OCI-LY1 (cell line): ENCODE data around the gene GATM.
"Not testable (repeated sequence)": the region's sequence is repeated elsewhere in the genome, so short reads cannot be mapped to it uniquely, and the experiment has no call there.

Experiments used
- H2AFZ ChIP-seq: fragments of 200-600 bp; sonication (generic), shearing (Covaris generic); 2 replicates; pipeline ENCODE4 v1.6.0; 2014; ENCODE audit warnings: antibody characterized with exemption, mild to moderate bottlenecking, low read length
- H3F3A ChIP-seq: fragments of 200-600 bp; sonication (generic), shearing (Covaris generic); 2 replicates; pipeline ENCODE4 v1.6.0; 2014; ENCODE audit warnings: mild to moderate bottlenecking, antibody characterized with exemption, low read length, moderate library complexity; ENCODE audit not compliant: insufficient read depth
- H3K27ac ChIP-seq: fragments of 200-600 bp; sonication (generic); 2 replicates; pipeline ENCODE4 v1.5.1; 2014; ENCODE audit warnings: low read length, mixed run types, mild to moderate bottlenecking, low read depth; ENCODE audit not compliant: poor library complexity, severe bottlenecking
- H3K27me3 ChIP-seq: fragments of 200-600 bp; sonication (generic); 2 replicates; pipeline ENCODE4 v1.6.0; 2014; ENCODE audit warnings: antibody characterized with exemption, mild to moderate bottlenecking, low read length, moderate library complexity; ENCODE audit not compliant: insufficient read depth
- H3K36me3 ChIP-seq: fragments of 200-600 bp; sonication (generic); 2 replicates; pipeline ENCODE4 v1.6.1; 2014; ENCODE audit warnings: mild to moderate bottlenecking, antibody characterized with exemption, low read length, moderate library complexity, mixed read lengths; ENCODE audit not compliant: insufficient read depth
- H3K4me1 ChIP-seq: fragments of 200-600 bp; sonication (generic); 2 replicates; pipeline ENCODE4 v1.5.1; 2014; ENCODE audit warnings: mild to moderate bottlenecking, low read length, moderate library complexity; ENCODE audit not compliant: insufficient read depth, severe bottlenecking
- H3K4me2 ChIP-seq: fragments of 200-600 bp; sonication (generic), shearing (Covaris generic); 2 replicates; pipeline ENCODE4 v1.6.1; 2014; ENCODE audit warnings: low read length
- H3K4me3 ChIP-seq: fragments of 200-600 bp; sonication (generic); 2 replicates; pipeline ENCODE4 v1.5.1; 2014; ENCODE audit warnings: low read length, low read depth, mild to moderate bottlenecking, mixed read lengths; ENCODE audit not compliant: poor library complexity, severe bottlenecking
- H3K79me2 ChIP-seq: fragments of 200-600 bp; shearing (Covaris generic); 2 replicates; pipeline ENCODE4 v1.6.1; 2016; ENCODE audit warnings: mixed run types, low read length, mixed read lengths; ENCODE audit not compliant: insufficient read depth
- H3K9ac ChIP-seq: fragments of 200-600 bp; sonication (generic), shearing (Covaris generic); 2 replicates; pipeline ENCODE4 v1.6.1; 2014; ENCODE audit warnings: mild to moderate bottlenecking, low read length, mixed read lengths
- H3K9me2 ChIP-seq: fragments of 200-600 bp; sonication (generic), shearing (Covaris generic); 2 replicates; pipeline ENCODE4 v1.6.1; 2014; ENCODE audit warnings: low read depth, mild to moderate bottlenecking, low read length, mixed read lengths
- H3K9me3 ChIP-seq: fragments of 200-600 bp; shearing (Covaris generic); 2 replicates; pipeline ENCODE4 v1.6.1; 2014; ENCODE audit warnings: low read length, mixed read lengths
- H4K20me1 ChIP-seq: fragments of 200-600 bp; sonication (generic), shearing (Covaris generic); 2 replicates; pipeline ENCODE4 v1.6.0; 2016; ENCODE audit warnings: mild to moderate bottlenecking, low read length; ENCODE audit not compliant: insufficient read depth
- CTCF ChIP-seq: fragments of 200-600 bp; sonication (generic), shearing (Covaris generic); IDR thresholded peaks from 2 replicates; pipeline ENCODE4 v1.5.1; 2017; ENCODE audit warnings: mild to moderate bottlenecking, antibody characterized with exemption, low read length, moderate library complexity, mixed read lengths
- EZH2 ChIP-seq: fragments of 200-600 bp; sonication (generic), shearing (Covaris generic); IDR thresholded peaks from 2 replicates; pipeline ENCODE4 v1.8.0; 2017; ENCODE audit warnings: borderline replicate concordance, mixed run types, mild to moderate bottlenecking, antibody characterized with exemption, low read length, moderate library complexity, mixed read lengths

The GATM gene

DNA sequence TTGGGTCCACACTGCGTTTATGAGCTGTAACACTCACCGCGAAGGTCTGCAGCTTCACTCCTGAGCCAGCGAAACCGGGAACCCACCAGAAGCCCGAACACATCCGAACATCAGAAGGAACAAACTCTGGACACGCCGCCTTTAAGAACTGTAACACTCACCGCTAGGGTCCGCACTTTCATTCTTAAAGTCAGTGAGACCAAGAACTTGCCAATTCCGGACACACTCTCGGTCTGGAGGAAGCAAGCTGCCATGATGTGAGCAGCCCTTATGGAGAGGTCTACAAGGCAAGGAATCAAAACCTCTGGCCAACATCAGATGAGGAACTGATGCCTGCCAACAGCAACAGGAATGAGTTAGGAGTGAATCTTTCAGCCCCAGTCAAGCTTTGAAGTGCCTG, 63.4 kb downstream of the GATM start:
- no peaks in the 10 kb centered on the region for H4K20me1 ChIP-seq
- no peaks in the 10 kb centered on the region for H3K9me2 ChIP-seq
- no peaks in the 10 kb centered on the region for H3K9me3 ChIP-seq
- H3K4me3 ChIP-seq: no peak overlapping the region
- no peak overlapping the region for H3K4me2 ChIP-seq
- H2AFZ ChIP-seq: no peak overlapping the region
- no peak overlapping the region for H3K27ac ChIP-seq
- no peaks in the 10 kb centered on the region for H3K79me2 ChIP-seq
- TF ChIP-seq CTCF: peak; percentile 27; the same call in 1 of the 2 replicates
- TF ChIP-seq EZH2: no peak
- no peak overlapping the region for H3K9ac ChIP-seq
- no peaks in the 10 kb centered on the region for H3K36me3 ChIP-seq
- no peaks in the 10 kb centered on the region for H3K27me3 ChIP-seq
- no peaks in the 10 kb centered on the region for H3K4me1 ChIP-seq
- no peaks in the 10 kb centered on the region for H3F3A ChIP-seq

DNA sequence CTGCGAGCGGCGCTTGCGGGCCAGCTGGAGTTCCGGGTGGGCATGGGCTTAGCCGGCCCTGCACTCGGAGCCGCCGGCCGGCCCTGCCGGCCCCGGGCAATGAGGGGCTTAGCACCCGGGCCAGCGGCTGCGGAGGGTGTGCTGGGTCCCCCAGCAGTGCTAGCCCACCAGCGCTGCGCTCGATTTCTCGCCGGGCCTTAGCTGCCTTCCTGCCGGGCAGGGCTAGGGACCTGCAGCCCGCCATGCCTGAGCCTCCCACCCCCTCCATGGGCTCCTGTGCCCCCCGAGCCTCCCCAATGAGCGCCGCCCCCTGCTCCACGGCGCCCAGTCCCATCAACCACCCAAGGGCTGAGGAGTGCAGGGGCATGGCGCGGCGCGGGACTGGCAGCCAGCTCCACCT, 64.2 kb downstream of the GATM start:
- H3K4me3 ChIP-seq, H3K4me2 ChIP-seq, H3K79me2 ChIP-seq, H3F3A ChIP-seq, H3K36me3 ChIP-seq, H3K27ac ChIP-seq, H2AFZ ChIP-seq, H3K4me1 ChIP-seq, H3K9ac ChIP-seq, H4K20me1 ChIP-seq, H3K27me3 ChIP-seq, H3K9me2 ChIP-seq, H3K9me3 ChIP-seq: not testable (repeated sequence)
